Hepatocyte (in vitro differentiated cells): ENCODE data around the gene DSTN.

Experiments
- EZH2 ChIP-seq: fragments of 200-600 bp; sonication (generic); IDR thresholded peaks from 2 replicates; pipeline ENCODE4 v1.6.1; 2016; ENCODE audit warnings: antibody characterized with exemption, mild to moderate bottlenecking, borderline replicate concordance
- EZH2phosphoT487 ChIP-seq: fragments of 200-600 bp; sonication (generic); IDR thresholded peaks from one replicate; pipeline ENCODE4 v1.6.1; 2018; ENCODE audit warnings: antibody characterized with exemption, mild to moderate bottlenecking, low read depth, moderate library complexity; ENCODE audit not compliant: unreplicated experiment, severe bottlenecking
- TF ChIP-seq, protein P1 (sequence below): fragments of 200-600 bp; sonication (generic); IDR thresholded peaks from 2 replicates; pipeline ENCODE4 v1.5.1; 2016; ENCODE audit warnings: antibody characterized with exemption, mild to moderate bottlenecking; ENCODE audit not compliant: poor library complexity

GRCh38 chr20:17638835-17639407 lies 69.0 kb downstream of the DSTN start:
- TF ChIP-seq, protein P1, sequence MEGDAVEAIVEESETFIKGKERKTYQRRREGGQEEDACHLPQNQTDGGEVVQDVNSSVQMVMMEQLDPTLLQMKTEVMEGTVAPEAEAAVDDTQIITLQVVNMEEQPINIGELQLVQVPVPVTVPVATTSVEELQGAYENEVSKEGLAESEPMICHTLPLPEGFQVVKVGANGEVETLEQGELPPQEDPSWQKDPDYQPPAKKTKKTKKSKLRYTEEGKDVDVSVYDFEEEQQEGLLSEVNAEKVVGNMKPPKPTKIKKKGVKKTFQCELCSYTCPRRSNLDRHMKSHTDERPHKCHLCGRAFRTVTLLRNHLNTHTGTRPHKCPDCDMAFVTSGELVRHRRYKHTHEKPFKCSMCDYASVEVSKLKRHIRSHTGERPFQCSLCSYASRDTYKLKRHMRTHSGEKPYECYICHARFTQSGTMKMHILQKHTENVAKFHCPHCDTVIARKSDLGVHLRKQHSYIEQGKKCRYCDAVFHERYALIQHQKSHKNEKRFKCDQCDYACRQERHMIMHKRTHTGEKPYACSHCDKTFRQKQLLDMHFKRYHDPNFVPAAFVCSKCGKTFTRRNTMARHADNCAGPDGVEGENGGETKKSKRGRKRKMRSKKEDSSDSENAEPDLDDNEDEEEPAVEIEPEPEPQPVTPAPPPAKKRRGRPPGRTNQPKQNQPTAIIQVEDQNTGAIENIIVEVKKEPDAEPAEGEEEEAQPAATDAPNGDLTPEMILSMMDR = no peak
- TF ChIP-seq EZH2phosphoT487 (no peak), EZH2 (no peak)
